ENCODE data around the gene ERBB2. TPM values are rescaled to one million over a fixed set of nuclear protein-coding genes. Genes with fewer than 3 reads are reported as not detected.
A peak's percentile ranks its signal among the peaks of the same experiment; 100 is the strongest.

Gene ERBB2
- total and polyA plus RNA-seq, 2 experiments from 2014 or later = 46.2 to 196 TPM

DNA sequence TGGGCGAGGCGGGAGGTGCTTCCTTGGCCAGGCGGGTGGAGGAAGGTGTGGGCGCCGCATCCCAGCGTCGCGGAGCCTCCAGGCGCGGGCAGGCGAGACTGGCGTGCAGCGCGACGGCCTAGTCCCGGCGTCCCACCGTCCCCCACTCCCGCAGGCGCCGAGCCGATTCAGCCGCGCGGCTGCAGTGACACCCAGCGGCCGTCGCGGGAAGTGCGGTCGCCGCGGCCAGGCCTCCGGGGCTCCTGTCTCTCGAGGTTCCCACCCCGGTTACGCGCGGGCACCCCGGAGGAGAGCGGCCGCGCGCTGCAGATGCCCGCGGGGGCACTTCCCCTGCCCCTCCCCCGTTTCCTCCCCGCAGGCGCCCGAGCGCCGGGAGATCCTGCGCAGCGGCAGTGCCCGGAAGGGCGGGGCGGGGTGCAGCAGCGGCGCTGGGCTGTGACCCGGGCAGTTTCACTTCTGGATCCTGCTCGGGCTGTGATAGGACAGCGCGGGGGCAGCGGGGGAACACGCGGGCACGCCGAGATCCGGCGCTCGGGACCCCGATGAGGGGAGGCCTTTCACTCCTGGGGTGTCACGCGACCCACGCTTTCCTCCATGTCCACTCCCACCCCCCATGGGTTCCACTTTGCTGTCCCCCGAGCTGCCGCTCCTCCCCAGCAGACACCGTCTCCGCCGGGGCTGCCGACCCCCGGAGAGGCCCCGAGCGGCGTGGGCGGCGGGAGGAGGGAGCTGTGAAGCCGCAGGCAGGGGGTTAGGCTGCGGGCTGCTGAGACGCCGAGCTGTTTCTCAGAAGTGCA, 54.5 kb downstream of the ERBB2 start:
- H3F3A ChIP-seq (replicated peaks; ENCODE audit: low read depth) = peaks cover 14% of the 10 kb centered on the region
- no peaks in the 10 kb centered on the region for H3K79me2 ChIP-seq (replicated peaks; ENCODE audit: insufficient read depth)
- peak overlapping the region; percentile 98 for H2AFZ ChIP-seq
- no peak overlapping the region for H3K27ac ChIP-seq (ENCODE audit: low read depth)
- H3K4me2 ChIP-seq = peak overlapping the region; percentile 89
- TF ChIP-seq, protein P1, sequence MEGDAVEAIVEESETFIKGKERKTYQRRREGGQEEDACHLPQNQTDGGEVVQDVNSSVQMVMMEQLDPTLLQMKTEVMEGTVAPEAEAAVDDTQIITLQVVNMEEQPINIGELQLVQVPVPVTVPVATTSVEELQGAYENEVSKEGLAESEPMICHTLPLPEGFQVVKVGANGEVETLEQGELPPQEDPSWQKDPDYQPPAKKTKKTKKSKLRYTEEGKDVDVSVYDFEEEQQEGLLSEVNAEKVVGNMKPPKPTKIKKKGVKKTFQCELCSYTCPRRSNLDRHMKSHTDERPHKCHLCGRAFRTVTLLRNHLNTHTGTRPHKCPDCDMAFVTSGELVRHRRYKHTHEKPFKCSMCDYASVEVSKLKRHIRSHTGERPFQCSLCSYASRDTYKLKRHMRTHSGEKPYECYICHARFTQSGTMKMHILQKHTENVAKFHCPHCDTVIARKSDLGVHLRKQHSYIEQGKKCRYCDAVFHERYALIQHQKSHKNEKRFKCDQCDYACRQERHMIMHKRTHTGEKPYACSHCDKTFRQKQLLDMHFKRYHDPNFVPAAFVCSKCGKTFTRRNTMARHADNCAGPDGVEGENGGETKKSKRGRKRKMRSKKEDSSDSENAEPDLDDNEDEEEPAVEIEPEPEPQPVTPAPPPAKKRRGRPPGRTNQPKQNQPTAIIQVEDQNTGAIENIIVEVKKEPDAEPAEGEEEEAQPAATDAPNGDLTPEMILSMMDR (conservative IDR thresholded peaks at IDR 0.05; ENCODE audit: low read depth in 2 of 2) = peak; percentile 52 to 89
- no peak for TF ChIP-seq ETS1 (IDR thresholded peaks at IDR 0.05)
- TF ChIP-seq STAT1 (IDR thresholded peaks at IDR 0.05; ENCODE audit: unreplicated experiment) = no peak
- TF ChIP-seq, protein P2, sequence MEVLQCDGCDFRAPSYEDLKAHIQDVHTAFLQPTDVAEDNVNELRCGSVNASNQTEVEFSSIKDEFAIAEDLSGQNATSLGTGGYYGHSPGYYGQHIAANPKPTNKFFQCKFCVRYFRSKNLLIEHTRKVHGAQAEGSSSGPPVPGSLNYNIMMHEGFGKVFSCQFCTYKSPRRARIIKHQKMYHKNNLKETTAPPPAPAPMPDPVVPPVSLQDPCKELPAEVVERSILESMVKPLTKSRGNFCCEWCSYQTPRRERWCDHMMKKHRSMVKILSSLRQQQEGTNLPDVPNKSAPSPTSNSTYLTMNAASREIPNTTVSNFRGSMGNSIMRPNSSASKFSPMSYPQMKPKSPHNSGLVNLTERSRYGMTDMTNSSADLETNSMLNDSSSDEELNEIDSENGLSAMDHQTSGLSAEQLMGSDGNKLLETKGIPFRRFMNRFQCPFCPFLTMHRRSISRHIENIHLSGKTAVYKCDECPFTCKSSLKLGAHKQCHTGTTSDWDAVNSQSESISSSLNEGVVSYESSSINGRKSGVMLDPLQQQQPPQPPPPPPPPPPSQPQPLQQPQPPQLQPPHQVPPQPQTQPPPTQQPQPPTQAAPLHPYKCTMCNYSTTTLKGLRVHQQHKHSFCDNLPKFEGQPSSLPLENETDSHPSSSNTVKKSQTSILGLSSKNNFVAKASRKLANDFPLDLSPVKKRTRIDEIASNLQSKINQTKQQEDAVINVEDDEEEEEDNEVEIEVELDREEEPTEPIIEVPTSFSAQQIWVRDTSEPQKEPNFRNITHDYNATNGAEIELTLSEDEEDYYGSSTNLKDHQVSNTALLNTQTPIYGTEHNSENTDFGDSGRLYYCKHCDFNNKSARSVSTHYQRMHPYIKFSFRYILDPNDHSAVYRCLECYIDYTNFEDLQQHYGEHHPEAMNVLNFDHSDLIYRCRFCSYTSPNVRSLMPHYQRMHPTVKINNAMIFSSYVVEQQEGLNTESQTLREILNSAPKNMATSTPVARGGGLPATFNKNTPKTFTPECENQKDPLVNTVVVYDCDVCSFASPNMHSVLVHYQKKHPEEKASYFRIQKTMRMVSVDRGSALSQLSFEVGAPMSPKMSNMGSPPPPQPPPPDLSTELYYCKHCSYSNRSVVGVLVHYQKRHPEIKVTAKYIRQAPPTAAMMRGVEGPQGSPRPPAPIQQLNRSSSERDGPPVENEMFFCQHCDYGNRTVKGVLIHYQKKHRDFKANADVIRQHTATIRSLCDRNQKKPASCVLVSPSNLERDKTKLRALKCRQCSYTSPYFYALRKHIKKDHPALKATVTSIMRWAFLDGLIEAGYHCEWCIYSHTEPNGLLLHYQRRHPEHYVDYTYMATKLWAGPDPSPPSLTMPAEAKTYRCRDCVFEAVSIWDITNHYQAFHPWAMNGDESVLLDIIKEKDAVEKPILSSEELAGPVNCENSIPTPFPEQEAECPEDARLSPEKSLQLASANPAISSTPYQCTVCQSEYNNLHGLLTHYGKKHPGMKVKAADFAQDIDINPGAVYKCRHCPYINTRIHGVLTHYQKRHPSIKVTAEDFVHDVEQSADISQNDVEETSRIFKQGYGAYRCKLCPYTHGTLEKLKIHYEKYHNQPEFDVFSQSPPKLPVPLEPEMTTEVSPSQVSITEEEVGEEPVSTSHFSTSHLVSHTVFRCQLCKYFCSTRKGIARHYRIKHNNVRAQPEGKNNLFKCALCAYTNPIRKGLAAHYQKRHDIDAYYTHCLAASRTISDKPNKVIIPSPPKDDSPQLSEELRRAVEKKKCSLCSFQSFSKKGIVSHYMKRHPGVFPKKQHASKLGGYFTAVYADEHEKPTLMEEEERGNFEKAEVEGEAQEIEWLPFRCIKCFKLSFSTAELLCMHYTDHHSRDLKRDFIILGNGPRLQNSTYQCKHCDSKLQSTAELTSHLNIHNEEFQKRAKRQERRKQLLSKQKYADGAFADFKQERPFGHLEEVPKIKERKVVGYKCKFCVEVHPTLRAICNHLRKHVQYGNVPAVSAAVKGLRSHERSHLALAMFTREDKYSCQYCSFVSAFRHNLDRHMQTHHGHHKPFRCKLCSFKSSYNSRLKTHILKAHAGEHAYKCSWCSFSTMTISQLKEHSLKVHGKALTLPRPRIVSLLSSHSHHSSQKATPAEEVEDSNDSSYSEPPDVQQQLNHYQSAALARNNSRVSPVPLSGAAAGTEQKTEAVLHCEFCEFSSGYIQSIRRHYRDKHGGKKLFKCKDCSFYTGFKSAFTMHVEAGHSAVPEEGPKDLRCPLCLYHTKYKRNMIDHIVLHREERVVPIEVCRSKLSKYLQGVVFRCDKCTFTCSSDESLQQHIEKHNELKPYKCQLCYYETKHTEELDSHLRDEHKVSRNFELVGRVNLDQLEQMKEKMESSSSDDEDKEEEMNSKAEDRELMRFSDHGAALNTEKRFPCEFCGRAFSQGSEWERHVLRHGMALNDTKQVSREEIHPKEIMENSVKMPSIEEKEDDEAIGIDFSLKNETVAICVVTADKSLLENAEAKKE (CRISPR knock-in tag; IDR thresholded peaks at IDR 0.05) = no peak
- TF ChIP-seq JUNB (IDR thresholded peaks at IDR 0.05; ENCODE audit: unreplicated experiment) = no peak
- TF ChIP-seq EZH2 (IDR thresholded peaks at IDR 0.05; ENCODE audit: low read depth, unreplicated experiment) = no peak
- TF ChIP-seq CREB1 (CRISPR knock-in tag; IDR thresholded peaks at IDR 0.05; ENCODE audit: low read depth) = peak; percentile 40; the same call in 1 of the 2 replicates
- no peak for TF ChIP-seq ZNF114 (CRISPR knock-in tag; IDR thresholded peaks at IDR 0.05)
- TF ChIP-seq ZNF331 (CRISPR knock-in tag; IDR thresholded peaks at IDR 0.05; ENCODE audit: low read depth) = no peak
- TF ChIP-seq EZH2phosphoT487 (IDR thresholded peaks at IDR 0.05; ENCODE audit: unreplicated experiment) = no peak
- peak; percentile 74 for DNase-seq (ENCODE audit: low spot score)
- ATAC-seq = peak; percentile 71
- H3K9me2 ChIP-seq (ENCODE audit: insufficient read depth) = no peaks in the 10 kb centered on the region
- no peaks in the 10 kb centered on the region for H4K20me1 ChIP-seq (replicated peaks; ENCODE audit: insufficient read depth)
- H3K4me3 Mint-ChIP-seq = peak overlapping the region; percentile 50; the same call in 2 of the 3 replicates
- peak overlapping the region; percentile 86 for H3K4me3 ChIP-seq
- no peaks in the 10 kb centered on the region; the same call in 2 of the 3 replicates for H3K9me3 Mint-ChIP-seq
- H3K27me3 Mint-ChIP-seq (ENCODE audit: insufficient read depth, low read depth, poor library complexity) = peaks cover 33% of the 10 kb centered on the region
- H3K27ac Mint-ChIP-seq = no peak overlapping the region
- no peaks in the 10 kb centered on the region for H3K36me3 ChIP-seq (ENCODE audit: insufficient read depth)
- peaks cover 18% of the 10 kb centered on the region for H3K27me3 ChIP-seq (ENCODE audit: insufficient read depth)
- H3K36me3 Mint-ChIP-seq (ENCODE audit: low read depth) = no peaks in the 10 kb centered on the region
- peaks cover 45% of the 10 kb centered on the region for H3K4me1 Mint-ChIP-seq
- H3K4me1 ChIP-seq (ENCODE audit: insufficient read depth) = peaks cover 20% of the 10 kb centered on the region; the same call in 1 of the 2 replicates

Measured in GM23338 (cell line).